HepG2 (cell line): ENCODE results near the gene ANKRD55. TPM values are rescaled to one million over a fixed set of nuclear protein-coding genes. Genes with fewer than 3 reads are reported as not detected.

Source experiments
- BATF2 ChIP-seq: sonication (generic); formaldehyde crosslinking; IDR thresholded peaks from 2 replicates; pipeline ENCODE4 v1.8.0; 2022; ENCODE audit warnings: mild to moderate bottlenecking, missing genetic modification reagents, moderate library complexity
- E2F2 ChIP-seq: sonication (generic); formaldehyde crosslinking; IDR thresholded peaks from 2 replicates; pipeline ENCODE4 v1.4.0; 2020; ENCODE audit warnings: missing genetic modification reagents, borderline replicate concordance
- ETV6 ChIP-seq: sonication (generic); formaldehyde crosslinking; conservative IDR thresholded peaks from 2 replicates; pipeline ENCODE4 v1.4.0; 2020; ENCODE audit warnings: missing genetic modification reagents
- HNF1B ChIP-seq: sonication (generic); formaldehyde crosslinking; IDR thresholded peaks from 2 replicates; pipeline ENCODE4 v1.5.1; 2020; ENCODE audit warnings: mild to moderate bottlenecking, moderate library complexity, missing genetic modification reagents
- HNRNPLL ChIP-seq: fragments of 200-400 bp; formaldehyde crosslinking; IDR thresholded peaks from 2 replicates; pipeline ENCODE4 v1.6.1; 2017; ENCODE audit warnings: mild to moderate bottlenecking, low read depth, low read length; ENCODE audit not compliant: poor library complexity, severe bottlenecking
- SKIL ChIP-seq: sonication (generic); formaldehyde crosslinking; IDR thresholded peaks from 2 replicates; pipeline ENCODE4 v1.8.0; 2022; ENCODE audit warnings: missing genetic modification reagents, mild to moderate bottlenecking, moderate library complexity, borderline replicate concordance
- USF2 ChIP-seq, 2 experiments: sonication (generic) in 1 of 2; formaldehyde crosslinking in 1 of 2; IDR thresholded peaks; 2 replicates each; pipeline versions ENCODE4 v1.5.1 to v1.6.1; 2011 to 2020; ENCODE audit warnings: borderline replicate concordance in 1 of 2, low read depth in 1 of 2, low read length in 1 of 2, mild to moderate bottlenecking in 1 of 2, missing genetic modification reagents in 1 of 2, moderate library complexity in 1 of 2
- ZHX2 ChIP-seq, 2 experiments: sonication (generic) in 1 of 2; formaldehyde crosslinking in 1 of 2; IDR thresholded peaks; 2 replicates each; pipeline versions ENCODE4 v1.6.1 to v1.9.0; 2014 to 2022; ENCODE audit warnings: antibody characterized with exemption in 1 of 2, borderline replicate concordance in 1 of 2, inconsistent platforms in 1 of 2, low read depth in 1 of 2, missing genetic modification reagents in 1 of 2
- ZNF30 ChIP-seq: sonication (generic); formaldehyde crosslinking; IDR thresholded peaks from 2 replicates; pipeline ENCODE4 v1.5.0; 2020; ENCODE audit warnings: mild to moderate bottlenecking, missing genetic modification reagents
- ZNF569 ChIP-seq: sonication (generic); formaldehyde crosslinking; IDR thresholded peaks from 2 replicates; pipeline ENCODE4 v1.5.0; 2020; ENCODE audit warnings: mild to moderate bottlenecking, missing genetic modification reagents, moderate library complexity, borderline replicate concordance
- polyA plus RNA-seq, 8 experiments: library from polyadenylated mRNA; depleted of rRNA in 3 of 8; stranded (reverse) in 7 of 8; unstranded in 1 of 8; fragments of >200 nt; fragmentation: Illumina TruSeq in 4 of 8; extraction: Trizol in 4 of 8; gene quantifications; 2 replicates each; pipeline versions ENCODE4 v1.2.1 to v1.2.3, GENCODE V29; 2011 to 2016; ENCODE audit warnings: low read depth in 4 of 8, missing spikeins in 1 of 8, mixed read lengths in 1 of 8; ENCODE audit not compliant: insufficient read depth in 1 of 8
- total RNA-seq, 5 experiments: library from RNA; depleted of rRNA; stranded (reverse); fragments of >200 nt; fragmentation: Illumina TruSeq; extraction: Trizol; gene quantifications; 2 replicates each; pipeline ENCODE4 v1.2.3, GENCODE V29; 2016; ENCODE audit warnings: low read depth in 1 of 5

ANKRD55 gene
- total and polyA plus RNA-seq, 2 of the 13 experiments (the other 11 are each of a cell fraction or from before 2014, with no cell fraction given): 0.11 to 0.28 TPM

GRCh38 chr5:56172241-56172640 is 60.9 kb downstream of the ANKRD55 start (continued):
- no peak for TF ChIP-seq ZNF569 (CRISPR knock-in tag)
- TF ChIP-seq BATF2 (CRISPR knock-in tag): no peak
- TF ChIP-seq USF2 (IDR thresholded peaks at IDR 0.05; ENCODE audit: low read depth, low read length): no peak
- no peak for TF ChIP-seq USF2 (CRISPR knock-in tag; IDR thresholded peaks at IDR 0.05; ENCODE audit: borderline replicate concordance)
- no peak for TF ChIP-seq ZHX2 (IDR thresholded peaks at IDR 0.05; ENCODE audit: low read depth)
- no peak for TF ChIP-seq ZHX2 (CRISPR knock-in tag; IDR thresholded peaks at IDR 0.05; ENCODE audit: borderline replicate concordance)
- TF ChIP-seq ETV6 (CRISPR knock-in tag): no peak
- TF ChIP-seq ZNF30 (CRISPR knock-in tag): no peak
- TF ChIP-seq HNF1B (CRISPR knock-in tag): no peak
- TF ChIP-seq HNRNPLL: no peak
- no peak for TF ChIP-seq E2F2 (CRISPR knock-in tag)
- TF ChIP-seq SKIL (CRISPR knock-in tag): no peak
- TF ChIP-seq, all 625 proteins: peak for 0
